Neural crest cell (in vitro differentiated cells): ENCODE results near the gene NTM. TPM values are rescaled to one million over a fixed set of nuclear protein-coding genes. Genes with fewer than 3 reads are reported as not detected.

Source experiments
- DNase-seq: peaks from one replicate; pipeline ENCODE4 v3.0.0; 2021; ENCODE audit warnings: low read depth, mixed read lengths, low spot score
- H3K27ac Mint-ChIP-seq: one replicate; pipeline ENCODE4 v1.8.0; 2021; ENCODE audit warnings: mild to moderate bottlenecking, mixed read lengths; ENCODE audit not compliant: unreplicated experiment
- H3K27me3 Mint-ChIP-seq: 2 replicates; pipeline ENCODE4 v1.8.0; 2021; ENCODE audit warnings: low read depth, mild to moderate bottlenecking, mixed read lengths
- H3K36me3 Mint-ChIP-seq: 2 replicates; pipeline ENCODE4 v1.8.0; 2021; ENCODE audit warnings: low read depth, mild to moderate bottlenecking, mixed read lengths
- H3K4me1 Mint-ChIP-seq: 2 replicates; pipeline ENCODE4 v1.8.0; 2021; ENCODE audit warnings: mixed read lengths
- H3K4me3 Mint-ChIP-seq: one replicate; pipeline ENCODE4 v1.8.0; 2021; ENCODE audit warnings: mild to moderate bottlenecking, mixed read lengths
- H3K9me3 Mint-ChIP-seq: 2 replicates; pipeline ENCODE4 v1.8.0; 2021; ENCODE audit warnings: mixed read lengths
- CTCF ChIP-seq: fragments of 200-600 bp; sonication (generic); conservative IDR thresholded peaks from 2 replicates; pipeline ENCODE4 v1.5.0; 2021; ENCODE audit warnings: antibody characterized with exemption, mild to moderate bottlenecking
- total RNA-seq: library from RNA; stranded (reverse); gene quantifications from 2 replicates; pipeline ENCODE4 v1.2.1, GENCODE V29; 2021

NTM gene
- total RNA-seq, 1 donor from 2014 or later = 11.3 TPM

DNA sequence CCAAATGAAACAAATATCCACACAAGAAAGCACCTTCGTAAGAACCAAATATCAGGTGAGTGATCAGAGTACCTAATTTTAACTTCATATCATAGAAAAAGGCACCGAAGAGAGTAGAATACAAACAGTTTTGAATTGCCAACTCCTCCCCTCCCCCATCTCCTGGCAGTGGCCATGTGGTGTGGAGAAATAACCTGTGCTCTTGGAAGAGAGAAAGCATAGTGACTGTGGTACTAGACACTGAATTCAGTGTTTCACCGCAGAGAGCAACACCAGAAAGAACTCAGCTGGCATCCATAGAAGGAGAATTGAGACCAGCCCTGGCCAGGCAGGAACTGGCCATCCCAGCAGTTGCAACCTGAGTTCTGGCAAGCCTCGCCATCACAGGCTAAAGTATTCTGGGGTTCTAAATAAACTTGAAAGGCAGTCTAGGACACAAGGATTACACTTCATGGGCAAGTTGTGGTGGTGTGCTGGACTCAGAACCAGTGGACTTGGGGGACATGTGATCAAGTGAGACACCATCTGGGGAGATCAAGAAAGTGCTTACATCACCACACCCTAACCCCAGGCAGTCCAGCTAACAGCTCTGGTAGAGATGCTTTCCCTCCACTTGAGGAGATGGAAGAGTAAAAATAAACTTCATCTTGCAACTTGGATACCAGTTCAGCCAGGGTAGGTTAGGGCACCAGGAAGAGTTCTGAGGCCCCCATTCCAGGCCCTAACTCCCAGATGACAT lies 1003.2 kb downstream of the NTM start:
- Mint-ChIP-seq H3K27ac (no peak overlapping the region), H3K27me3 (peaks cover 2% of the 10 kb centered on the region), H3K4me3 (no peak overlapping the region), H3K4me1 (no peaks in the 10 kb centered on the region), H3K9me3 (no peaks in the 10 kb centered on the region), H3K36me3 (no peaks in the 10 kb centered on the region)
- no peak for TF ChIP-seq CTCF
- DNase-seq = no peak

DNA sequence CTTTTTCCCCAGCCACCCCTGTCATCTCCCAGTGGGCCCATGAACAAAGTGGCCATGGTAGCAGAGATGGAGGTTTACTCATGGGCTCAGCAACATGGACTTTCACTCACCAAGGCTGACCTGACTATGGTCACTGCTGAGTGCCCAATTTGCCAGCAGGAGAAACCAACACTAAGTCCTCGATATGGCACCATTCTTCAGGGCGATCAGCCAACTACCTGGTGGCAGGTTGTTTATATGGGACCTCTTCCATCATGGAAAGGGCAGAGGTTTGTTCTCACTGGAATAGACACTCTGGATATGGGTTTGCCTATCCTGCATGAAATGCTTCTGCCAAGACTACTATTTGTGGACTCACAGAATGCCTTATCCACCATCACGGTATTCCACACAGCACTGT lies 1009.1 kb downstream of the NTM start:
- H3K4me1 Mint-ChIP-seq = no peaks in the 10 kb centered on the region
- DNase-seq = no peak
- H3K9me3 Mint-ChIP-seq = peaks cover 8% of the 10 kb centered on the region
- H3K27me3 Mint-ChIP-seq = no peaks in the 10 kb centered on the region
- peak overlapping the region; percentile 13 for H3K27ac Mint-ChIP-seq
- TF ChIP-seq CTCF = no peak
- H3K36me3 Mint-ChIP-seq = peaks cover 11% of the 10 kb centered on the region
- H3K4me3 Mint-ChIP-seq = no peak overlapping the region
